Thyroid gland (tissue), 4 donors: ENCODE results near the gene KCNJ5. TPM values are rescaled to one million over a fixed set of nuclear protein-coding genes. Genes with fewer than 3 reads are reported as not detected.

Experiments
- DNase-seq, 2 donors: peaks; one replicate each; pipeline ENCODE4 v3.0.0-alpha.2; 2019
- H3K27ac ChIP-seq, 3 donors: fragments of 200-600 bp; sonication (generic); 1 replicate in 2 of 3; 2 replicates in 1 of 3; pipeline ENCODE4 v1.5.1; 2016 to 2019; ENCODE audit warnings: mild to moderate bottlenecking in 1 of 3, moderate library complexity in 1 of 3
- H3K27me3 ChIP-seq: fragments of 200-600 bp; sonication (generic); one replicate; pipeline ENCODE4 v1.5.1; 2019
- H3K36me3 ChIP-seq, 2 donors: fragments of 200-600 bp; sonication (generic); one replicate each; pipeline ENCODE4 v1.5.1; 2016 to 2019
- H3K4me1 ChIP-seq, 2 donors: fragments of 200-600 bp; sonication (generic); one replicate each; pipeline ENCODE4 v1.5.1; 2017 to 2019
- H3K4me3 ChIP-seq, 3 donors: fragments of 200-600 bp; sonication (generic); replicated peaks in 1 of 3; 1 replicate in 2 of 3; 2 replicates in 1 of 3; pipeline ENCODE4 v1.5.1; 2016; ENCODE audit warnings: mild to moderate bottlenecking in 1 of 3
- H3K9me3 ChIP-seq: fragments of 200-600 bp; sonication (generic); one replicate; pipeline ENCODE4 v1.5.1; 2017
- POLR2A ChIP-seq, 2 donors: fragments of 450-650 bp; IDR thresholded peaks; one replicate each; pipeline ENCODE4 v1.6.1; 2017; ENCODE audit warnings: antibody characterized with exemption in 2 of 2, mild to moderate bottlenecking in 2 of 2, moderate library complexity in 1 of 2
- WGBS, 2 donors: methylation state at CpG; one replicate each; pipeline ENCODE4 v1.1.5; 2017; 5-methylcytosine and 5-hydroxymethylcytosine counted together
- intact Hi-C: fragments of 100-400 bp; cut with DNase I; formaldehyde crosslinking; loops from one replicate; pipeline ENCODE4 v1.15.1; 2023
- total RNA-seq, 4 donors: library from RNA; depleted of rRNA; stranded (reverse); fragments of >200 nt; gene quantifications; one replicate each; pipeline ENCODE4 v1.2.3, GENCODE V29; 2016
- TF ChIP-seq, protein P1 (sequence below), 6 experiments: fragments of 200-600 bp in 3 of 6; fragments of 450-650 bp in 3 of 6; sonication (generic) in 3 of 6; IDR thresholded peaks; one replicate each; pipeline ENCODE4 v1.5.1; 2016 to 2019; ENCODE audit warnings: antibody characterized with exemption in 6 of 6, mild to moderate bottlenecking in 2 of 6, inconsistent platforms in 1 of 6, moderate library complexity in 1 of 6

The KCNJ5 gene
- total RNA-seq, 4 donors from 2014 or later = 0.40 to 2.7 (median 1.2) TPM

- Histone ChIP-seq H3K4me1 (peaks cover 7 to 11% of the 10 kb centered on the region in 2 donors), H3K27ac (no peak overlapping the region), H3K27me3 (no peaks in the 10 kb centered on the region), H3K4me3 (no peak overlapping the region), H3K36me3 (no peaks in the 10 kb centered on the region), H3K9me3 (no peaks in the 10 kb centered on the region)
- no peak for DNase-seq
- TF ChIP-seq, protein P1, sequence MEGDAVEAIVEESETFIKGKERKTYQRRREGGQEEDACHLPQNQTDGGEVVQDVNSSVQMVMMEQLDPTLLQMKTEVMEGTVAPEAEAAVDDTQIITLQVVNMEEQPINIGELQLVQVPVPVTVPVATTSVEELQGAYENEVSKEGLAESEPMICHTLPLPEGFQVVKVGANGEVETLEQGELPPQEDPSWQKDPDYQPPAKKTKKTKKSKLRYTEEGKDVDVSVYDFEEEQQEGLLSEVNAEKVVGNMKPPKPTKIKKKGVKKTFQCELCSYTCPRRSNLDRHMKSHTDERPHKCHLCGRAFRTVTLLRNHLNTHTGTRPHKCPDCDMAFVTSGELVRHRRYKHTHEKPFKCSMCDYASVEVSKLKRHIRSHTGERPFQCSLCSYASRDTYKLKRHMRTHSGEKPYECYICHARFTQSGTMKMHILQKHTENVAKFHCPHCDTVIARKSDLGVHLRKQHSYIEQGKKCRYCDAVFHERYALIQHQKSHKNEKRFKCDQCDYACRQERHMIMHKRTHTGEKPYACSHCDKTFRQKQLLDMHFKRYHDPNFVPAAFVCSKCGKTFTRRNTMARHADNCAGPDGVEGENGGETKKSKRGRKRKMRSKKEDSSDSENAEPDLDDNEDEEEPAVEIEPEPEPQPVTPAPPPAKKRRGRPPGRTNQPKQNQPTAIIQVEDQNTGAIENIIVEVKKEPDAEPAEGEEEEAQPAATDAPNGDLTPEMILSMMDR (IDR thresholded peaks at IDR 0.05) = no peak
- no peak for TF ChIP-seq POLR2A (IDR thresholded peaks at IDR 0.05)
- 84 to 98% methylated on average over 4 of the region's 4 CpGs for WGBS, 2 donors
- intact Hi-C loops = no loop called here
These were observed 44.2 kb upstream of the KCNJ5 start for GRCh38 chr11:128846985-128847384.

- 36 to 37% methylated on average over 10 of the region's 10 CpGs for WGBS, 2 donors
- Histone ChIP-seq H3K27me3 (no peaks in the 10 kb centered on the region), H3K4me3 (no peak overlapping the region), H3K36me3 (no peaks in the 10 kb centered on the region), H3K9me3 (no peaks in the 10 kb centered on the region), H3K27ac (no peak overlapping the region), H3K4me1 (peaks cover 7 to 8% of the 10 kb centered on the region in 2 donors)
- intact Hi-C loops = no loop called here
- TF ChIP-seq, protein P1 (IDR thresholded peaks at IDR 0.05) = peak in 5 of 6 experiments; percentile 23 to 57 (median 33)
- no peak for TF ChIP-seq POLR2A (IDR thresholded peaks at IDR 0.05)
- DNase-seq = peak in 1 of 2 donors; percentile 47
These were observed 42.2 kb upstream of the KCNJ5 start for GRCh38 chr11:128848815-128849455.

GRCh38 chr11:128852327-128853023 lies 38.7 kb upstream of the KCNJ5 start:
- no peaks in the 10 kb centered on the region for H3K9me3 ChIP-seq
- peaks cover 18 to 19% of the 10 kb centered on the region in 2 donors for H3K4me1 ChIP-seq
- H3K4me3 ChIP-seq = no peak overlapping the region
- intact Hi-C loops = no loop called here
- WGBS, 2 donors = 34 to 69% methylated on average over 12 to 13 of the region's 13 CpGs
- H3K27me3 ChIP-seq = no peaks in the 10 kb centered on the region
- no peak for TF ChIP-seq POLR2A (IDR thresholded peaks at IDR 0.05)
- TF ChIP-seq, protein P1 (IDR thresholded peaks at IDR 0.05) = no peak
- peak overlapping the region; percentile 67 to 78 (median 74) for H3K27ac ChIP-seq
- peak; percentile 49 to 73 for DNase-seq
- H3K36me3 ChIP-seq = no peaks in the 10 kb centered on the region

DNA sequence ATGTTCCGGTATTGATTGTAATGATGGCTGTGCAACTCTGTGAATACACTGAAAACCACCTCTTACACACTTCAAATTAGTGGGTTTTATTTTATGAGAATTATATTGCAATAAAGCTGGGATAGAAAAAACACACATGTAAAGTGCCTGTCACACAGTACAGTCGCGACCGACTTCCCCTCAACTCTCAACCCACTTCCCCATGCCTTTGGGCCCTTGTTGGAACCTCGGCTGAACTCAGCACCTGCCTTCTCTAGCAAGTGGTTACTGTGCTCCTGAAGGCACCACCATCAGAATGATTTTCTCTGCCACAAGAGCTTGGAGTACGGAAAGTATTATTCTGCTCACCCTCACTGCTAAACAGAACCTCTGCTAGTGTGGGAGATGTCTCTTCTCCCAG lies 37.6 kb upstream of the KCNJ5 start:
- no peak for TF ChIP-seq POLR2A (IDR thresholded peaks at IDR 0.05)
- TF ChIP-seq, protein P1 (IDR thresholded peaks at IDR 0.05) = no peak
- Histone ChIP-seq H3K27ac (peak overlapping the region in 1 of 3 donors; percentile 74), H3K4me1 (peaks cover 18 to 19% of the 10 kb centered on the region in 2 donors), H3K36me3 (no peaks in the 10 kb centered on the region), H3K9me3 (no peaks in the 10 kb centered on the region), H3K4me3 (no peak overlapping the region), H3K27me3 (no peaks in the 10 kb centered on the region)
- DNase-seq = no peak
- intact Hi-C loops = no loop called here
- 87 to 89% methylated on average over 6 of the region's 6 CpGs for WGBS, 2 donors

- Histone ChIP-seq H3K4me3 (no peak overlapping the region), H3K36me3 (no peaks in the 10 kb centered on the region), H3K9me3 (no peaks in the 10 kb centered on the region), H3K27me3 (no peaks in the 10 kb centered on the region), H3K4me1 (peaks cover 18 to 25% of the 10 kb centered on the region in 2 donors), H3K27ac (peak overlapping the region in 1 of 3 donors; percentile 56)
- no peak for TF ChIP-seq POLR2A (IDR thresholded peaks at IDR 0.05)
- TF ChIP-seq, protein P1 (IDR thresholded peaks at IDR 0.05) = no peak
- intact Hi-C loops = no loop called here
- no peak for DNase-seq
- 57 to 64% methylated on average over 7 of the region's 7 CpGs for WGBS, 2 donors
These were observed 36.3 kb upstream of the KCNJ5 start for GRCh38 chr11:128854841-128855240.
